Ovary (tissue), 3 donors: Measurements from ENCODE around the gene ARID1B.

Experiments used
- POLR2A ChIP-seq: fragments of 450-650 bp; IDR thresholded peaks from one replicate; pipeline ENCODE4 v1.6.1; 2017; ENCODE audit warnings: antibody characterized with exemption, mild to moderate bottlenecking, moderate library complexity
- TF ChIP-seq, protein P1 (sequence below), 3 donors: fragments of 450-650 bp in 2 of 3; fragments of 200-600 bp in 1 of 3; IDR thresholded peaks; one replicate each; pipeline versions ENCODE4 v1.5.1 to v1.8.0; 2016 to 2022; ENCODE audit warnings: antibody characterized with exemption in 3 of 3, mild to moderate bottlenecking in 1 of 3
- donor health status: DM: no; HTN: no; CAD: no.

DNA sequence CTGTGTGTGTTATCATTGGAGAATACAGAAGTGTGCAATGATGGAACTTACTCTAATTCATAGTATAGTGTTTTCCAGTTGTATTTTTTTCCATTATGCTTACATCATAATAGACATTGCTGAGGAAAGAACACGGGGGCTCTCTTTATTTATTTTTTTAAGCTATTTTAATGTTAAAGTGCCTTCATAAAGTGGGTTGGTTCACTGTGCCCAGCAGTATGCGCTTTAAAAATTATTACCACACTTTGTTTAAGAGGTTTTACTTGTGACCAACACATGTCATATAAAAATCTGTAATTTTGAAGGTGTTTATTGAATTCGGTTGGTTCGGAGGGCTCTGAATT lies 330.4 kb downstream of the ARID1B start:
- TF ChIP-seq, protein P1, sequence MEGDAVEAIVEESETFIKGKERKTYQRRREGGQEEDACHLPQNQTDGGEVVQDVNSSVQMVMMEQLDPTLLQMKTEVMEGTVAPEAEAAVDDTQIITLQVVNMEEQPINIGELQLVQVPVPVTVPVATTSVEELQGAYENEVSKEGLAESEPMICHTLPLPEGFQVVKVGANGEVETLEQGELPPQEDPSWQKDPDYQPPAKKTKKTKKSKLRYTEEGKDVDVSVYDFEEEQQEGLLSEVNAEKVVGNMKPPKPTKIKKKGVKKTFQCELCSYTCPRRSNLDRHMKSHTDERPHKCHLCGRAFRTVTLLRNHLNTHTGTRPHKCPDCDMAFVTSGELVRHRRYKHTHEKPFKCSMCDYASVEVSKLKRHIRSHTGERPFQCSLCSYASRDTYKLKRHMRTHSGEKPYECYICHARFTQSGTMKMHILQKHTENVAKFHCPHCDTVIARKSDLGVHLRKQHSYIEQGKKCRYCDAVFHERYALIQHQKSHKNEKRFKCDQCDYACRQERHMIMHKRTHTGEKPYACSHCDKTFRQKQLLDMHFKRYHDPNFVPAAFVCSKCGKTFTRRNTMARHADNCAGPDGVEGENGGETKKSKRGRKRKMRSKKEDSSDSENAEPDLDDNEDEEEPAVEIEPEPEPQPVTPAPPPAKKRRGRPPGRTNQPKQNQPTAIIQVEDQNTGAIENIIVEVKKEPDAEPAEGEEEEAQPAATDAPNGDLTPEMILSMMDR (IDR thresholded peaks at IDR 0.05): no peak
- no peak for TF ChIP-seq POLR2A
